ENCODE measurements around the gene DRC1.

The DRC1 gene

GRCh38 chr2:26483957-26484565 is 82.3 kb downstream of the DRC1 start:
- no peak for DNase-seq (ENCODE audit: insufficient read length, low spot score)
- FAIRE-seq: no peak
- TF ChIP-seq POLR2A (IDR thresholded peaks at IDR 0.05; ENCODE audit: low read depth, low read length): no peak
- no peak for TF ChIP-seq TAF1 (IDR thresholded peaks at IDR 0.05; ENCODE audit: low read depth, low read length)
- no peak for TF ChIP-seq POU2F2 (IDR thresholded peaks at IDR 0.05; ENCODE audit: low read depth, low read length)
- TF ChIP-seq PAX5 (IDR thresholded peaks at IDR 0.05; ENCODE audit: insufficient read depth, low read length, severe bottlenecking): no peak
- no peak for TF ChIP-seq POLR2AphosphoS5 (IDR thresholded peaks at IDR 0.05; ENCODE audit: low read depth, low read length)
- TF ChIP-seq SPI1 (IDR thresholded peaks at IDR 0.05; ENCODE audit: low read depth, low read length): no peak

GRCh38 chr2:26484579-26484978 is 82.9 kb downstream of the DRC1 start:
- DNase-seq (ENCODE audit: insufficient read length, low spot score): no peak
- TF ChIP-seq POLR2AphosphoS5 (IDR thresholded peaks at IDR 0.05; ENCODE audit: low read depth, low read length) (no peak), POU2F2 (IDR thresholded peaks at IDR 0.05; ENCODE audit: low read depth, low read length) (no peak), PAX5 (IDR thresholded peaks at IDR 0.05; ENCODE audit: insufficient read depth, low read length, severe bottlenecking) (no peak), TAF1 (IDR thresholded peaks at IDR 0.05; ENCODE audit: low read depth, low read length) (no peak), POLR2A (IDR thresholded peaks at IDR 0.05; ENCODE audit: low read depth, low read length) (no peak), SPI1 (IDR thresholded peaks at IDR 0.05; ENCODE audit: low read depth, low read length) (no peak)
- no peak for FAIRE-seq

GRCh38 chr2:26485099-26485498 is 83.4 kb downstream of the DRC1 start:
- no peak for DNase-seq (ENCODE audit: insufficient read length, low spot score)
- FAIRE-seq: no peak
- TF ChIP-seq PAX5 (IDR thresholded peaks at IDR 0.05; ENCODE audit: insufficient read depth, low read length, severe bottlenecking) (no peak), SPI1 (IDR thresholded peaks at IDR 0.05; ENCODE audit: low read depth, low read length) (no peak), POLR2AphosphoS5 (IDR thresholded peaks at IDR 0.05; ENCODE audit: low read depth, low read length) (no peak), POU2F2 (IDR thresholded peaks at IDR 0.05; ENCODE audit: low read depth, low read length) (no peak), TAF1 (IDR thresholded peaks at IDR 0.05; ENCODE audit: low read depth, low read length) (no peak), POLR2A (IDR thresholded peaks at IDR 0.05; ENCODE audit: low read depth, low read length) (no peak)

GRCh38 chr2:26485725-26486418 is 84.2 kb downstream of the DRC1 start:
- FAIRE-seq: no peak
- TF ChIP-seq PAX5 (IDR thresholded peaks at IDR 0.05; ENCODE audit: insufficient read depth, low read length, severe bottlenecking) (no peak), POLR2A (IDR thresholded peaks at IDR 0.05; ENCODE audit: low read depth, low read length) (no peak), POU2F2 (IDR thresholded peaks at IDR 0.05; ENCODE audit: low read depth, low read length) (no peak), POLR2AphosphoS5 (IDR thresholded peaks at IDR 0.05; ENCODE audit: low read depth, low read length) (no peak), SPI1 (IDR thresholded peaks at IDR 0.05; ENCODE audit: low read depth, low read length) (no peak), TAF1 (IDR thresholded peaks at IDR 0.05; ENCODE audit: low read depth, low read length) (no peak)
- DNase-seq (ENCODE audit: insufficient read length, low spot score): no peak

GRCh38 chr2:26486789-26487188 is 85.1 kb downstream of the DRC1 start:
- FAIRE-seq (no peak), DNase-seq (ENCODE audit: insufficient read length, low spot score) (no peak)
- no peak for TF ChIP-seq POLR2AphosphoS5 (IDR thresholded peaks at IDR 0.05; ENCODE audit: low read depth, low read length)
- no peak for TF ChIP-seq POU2F2 (IDR thresholded peaks at IDR 0.05; ENCODE audit: low read depth, low read length)
- TF ChIP-seq PAX5 (IDR thresholded peaks at IDR 0.05; ENCODE audit: insufficient read depth, low read length, severe bottlenecking): no peak
- TF ChIP-seq SPI1 (IDR thresholded peaks at IDR 0.05; ENCODE audit: low read depth, low read length): no peak
- no peak for TF ChIP-seq TAF1 (IDR thresholded peaks at IDR 0.05; ENCODE audit: low read depth, low read length)
- no peak for TF ChIP-seq POLR2A (IDR thresholded peaks at IDR 0.05; ENCODE audit: low read depth, low read length)

GRCh38 chr2:26487192-26487591 is 85.5 kb downstream of the DRC1 start:
- TF ChIP-seq POLR2A (IDR thresholded peaks at IDR 0.05; ENCODE audit: low read depth, low read length) (no peak), TAF1 (IDR thresholded peaks at IDR 0.05; ENCODE audit: low read depth, low read length) (no peak), SPI1 (IDR thresholded peaks at IDR 0.05; ENCODE audit: low read depth, low read length) (no peak), POU2F2 (IDR thresholded peaks at IDR 0.05; ENCODE audit: low read depth, low read length) (no peak)
- DNase-seq (ENCODE audit: insufficient read length, low spot score): no peak
- no peak for FAIRE-seq

GRCh38 chr2:26488463-26489212 is 86.9 kb downstream of the DRC1 start:
- FAIRE-seq (no peak), DNase-seq (ENCODE audit: insufficient read length, low spot score) (no peak)
- TF ChIP-seq POLR2AphosphoS5 (IDR thresholded peaks at IDR 0.05; ENCODE audit: low read depth, low read length) (no peak), POU2F2 (IDR thresholded peaks at IDR 0.05; ENCODE audit: low read depth, low read length) (no peak), PAX5 (IDR thresholded peaks at IDR 0.05; ENCODE audit: insufficient read depth, low read length, severe bottlenecking) (no peak), TAF1 (IDR thresholded peaks at IDR 0.05; ENCODE audit: low read depth, low read length) (no peak), POLR2A (IDR thresholded peaks at IDR 0.05; ENCODE audit: low read depth, low read length) (no peak), SPI1 (IDR thresholded peaks at IDR 0.05; ENCODE audit: low read depth, low read length) (no peak)

- no peak for TF ChIP-seq SPI1 (IDR thresholded peaks at IDR 0.05; ENCODE audit: low read depth, low read length)
- no peak for FAIRE-seq
- no peak for DNase-seq (ENCODE audit: insufficient read length, low spot score)
Observed at GRCh38 chr2:26489213-26489850, 87.6 kb downstream of the DRC1 start.

GRCh38 chr2:26491563-26492167 is 89.9 kb downstream of the DRC1 start:
- FAIRE-seq (no peak), DNase-seq (ENCODE audit: insufficient read length, low spot score) (no peak)
- no peak for TF ChIP-seq POU2F2 (IDR thresholded peaks at IDR 0.05; ENCODE audit: low read depth, low read length)
- no peak for TF ChIP-seq TAF1 (IDR thresholded peaks at IDR 0.05; ENCODE audit: low read depth, low read length)
- no peak for TF ChIP-seq POLR2A (IDR thresholded peaks at IDR 0.05; ENCODE audit: low read depth, low read length)
- TF ChIP-seq POLR2AphosphoS5 (IDR thresholded peaks at IDR 0.05; ENCODE audit: low read depth, low read length): no peak
- no peak for TF ChIP-seq SPI1 (IDR thresholded peaks at IDR 0.05; ENCODE audit: low read depth, low read length)
- no peak for TF ChIP-seq PAX5 (IDR thresholded peaks at IDR 0.05; ENCODE audit: insufficient read depth, low read length, severe bottlenecking)
